Astrocyte of the cerebellum (primary cell): ENCODE measurements around the gene TLR10.
A peak's percentile ranks its signal among the peaks of the same experiment; 100 is the strongest.
"Not testable (repeated sequence)": the region's sequence is repeated elsewhere in the genome, so short reads cannot be mapped to it uniquely, and the experiment has no call there.

ENCODE experiments used
- DNase-seq: peaks from one replicate; pipeline ENCODE4 v3.0.0-alpha.2; 2011; ENCODE audit warnings: low read depth
- H3K4me3 ChIP-seq: 2 replicates; pipeline ENCODE4 v1.5.1; 2011; ENCODE audit warnings: mild to moderate bottlenecking, low read depth, low read length, moderate library complexity
- in situ Hi-C: cut with HindIII; loops from 2 replicates; pipeline ENCODE4 v1.10.0; 2017; ENCODE audit warnings: low sequenced_read_pairs
- TF ChIP-seq, protein P1 (sequence below): IDR thresholded peaks from 2 replicates; pipeline ENCODE4 v1.5.1; 2012; ENCODE audit warnings: low read length, low read depth, moderate library complexity, mild to moderate bottlenecking; ENCODE audit errors: missing control alignments

The TLR10 gene

DNA sequence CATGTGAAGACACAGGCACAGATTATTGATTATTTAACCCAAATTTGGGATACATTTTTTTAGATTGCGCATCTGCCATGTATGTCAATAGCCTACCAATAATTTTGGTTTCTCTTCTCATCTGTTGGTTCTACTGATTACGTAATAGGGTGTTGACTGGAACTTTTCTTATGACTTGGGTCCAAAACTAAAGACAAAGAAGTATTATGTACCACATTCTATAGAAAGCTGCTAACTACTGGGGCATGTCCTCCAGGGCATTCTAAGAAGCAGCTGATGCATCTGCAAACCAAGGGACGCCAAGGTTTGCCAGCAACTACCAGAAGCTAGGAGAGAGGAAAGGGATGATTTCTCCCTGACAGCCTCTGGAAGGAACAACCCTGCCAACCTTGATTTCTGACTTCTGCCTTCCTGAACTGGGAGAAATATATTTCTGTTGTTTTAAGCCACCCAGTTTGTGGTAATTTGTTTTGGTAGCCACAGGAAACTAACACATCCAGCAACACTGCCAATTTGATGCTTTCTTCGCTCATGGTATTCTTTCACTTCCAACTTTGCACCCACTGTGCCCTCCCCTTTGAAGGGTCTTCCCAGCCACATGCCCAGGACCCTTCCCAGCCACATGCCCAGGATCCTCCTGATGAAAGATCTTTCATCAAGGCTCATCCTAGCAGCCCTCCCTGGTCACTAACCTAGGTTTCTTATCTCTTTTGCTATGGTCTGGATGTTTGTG, 37.7 kb upstream of the TLR10 start:
- DNase-seq = no peak
- in situ Hi-C loops = no loop called here

DNA sequence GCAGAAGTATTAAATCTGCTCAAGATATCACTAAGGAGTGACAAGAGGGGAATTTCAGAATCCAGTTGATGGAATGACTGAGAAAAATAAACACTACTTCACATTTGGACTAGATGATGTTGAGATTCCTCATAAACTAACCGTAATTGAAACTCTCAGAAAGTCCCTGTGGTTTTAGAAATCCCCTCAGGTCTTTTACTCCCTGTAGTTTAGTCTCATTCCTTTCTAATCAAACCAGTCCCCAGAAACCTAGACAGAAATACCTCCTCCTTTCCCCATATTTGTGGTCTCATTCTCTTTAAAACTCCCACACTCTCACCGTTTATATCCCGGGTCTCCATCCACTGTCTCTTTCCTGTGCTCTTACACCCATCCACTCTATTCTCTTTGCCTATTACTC, 36.8 kb upstream of the TLR10 start:
- in situ Hi-C loops = no loop called here
- TF ChIP-seq, protein P1, sequence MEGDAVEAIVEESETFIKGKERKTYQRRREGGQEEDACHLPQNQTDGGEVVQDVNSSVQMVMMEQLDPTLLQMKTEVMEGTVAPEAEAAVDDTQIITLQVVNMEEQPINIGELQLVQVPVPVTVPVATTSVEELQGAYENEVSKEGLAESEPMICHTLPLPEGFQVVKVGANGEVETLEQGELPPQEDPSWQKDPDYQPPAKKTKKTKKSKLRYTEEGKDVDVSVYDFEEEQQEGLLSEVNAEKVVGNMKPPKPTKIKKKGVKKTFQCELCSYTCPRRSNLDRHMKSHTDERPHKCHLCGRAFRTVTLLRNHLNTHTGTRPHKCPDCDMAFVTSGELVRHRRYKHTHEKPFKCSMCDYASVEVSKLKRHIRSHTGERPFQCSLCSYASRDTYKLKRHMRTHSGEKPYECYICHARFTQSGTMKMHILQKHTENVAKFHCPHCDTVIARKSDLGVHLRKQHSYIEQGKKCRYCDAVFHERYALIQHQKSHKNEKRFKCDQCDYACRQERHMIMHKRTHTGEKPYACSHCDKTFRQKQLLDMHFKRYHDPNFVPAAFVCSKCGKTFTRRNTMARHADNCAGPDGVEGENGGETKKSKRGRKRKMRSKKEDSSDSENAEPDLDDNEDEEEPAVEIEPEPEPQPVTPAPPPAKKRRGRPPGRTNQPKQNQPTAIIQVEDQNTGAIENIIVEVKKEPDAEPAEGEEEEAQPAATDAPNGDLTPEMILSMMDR = no peak
- peak; percentile 52 for DNase-seq
- H3K4me3 ChIP-seq = no peak overlapping the region

More for the DNA sequence above, 37.7 kb upstream of the TLR10 start:
- no peak overlapping the region for H3K4me3 ChIP-seq
- TF ChIP-seq, protein P1 = no peak

DNA sequence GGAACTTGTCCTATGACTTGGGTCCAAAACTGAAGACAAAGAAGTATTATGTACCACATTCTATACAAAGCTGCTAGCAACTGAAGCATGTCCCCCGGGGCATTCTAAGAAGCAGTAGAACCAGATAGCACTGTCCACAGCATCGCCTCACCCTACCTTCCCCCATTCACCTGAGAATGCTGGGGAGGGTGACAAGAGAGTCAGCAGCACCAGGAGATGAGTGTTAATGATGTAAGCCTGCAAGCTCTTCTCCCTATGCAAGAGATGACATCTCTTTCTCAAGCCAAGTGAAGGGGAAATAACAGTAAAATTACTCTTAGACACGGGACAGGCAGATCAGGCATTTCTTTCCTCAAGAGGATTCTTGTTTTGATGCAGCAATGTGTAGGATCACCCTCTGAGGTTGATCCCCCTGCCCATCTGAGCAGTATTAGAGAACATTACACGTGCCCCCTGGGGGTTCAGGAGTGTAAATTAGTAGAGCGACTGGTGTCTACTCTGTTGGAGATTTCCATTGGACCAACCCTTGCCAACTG, 35.7 kb upstream of the TLR10 start:
- DNase-seq = no peak
- TF ChIP-seq, protein P1 = no peak
- in situ Hi-C loops = no loop called here
- H3K4me3 ChIP-seq = no peak overlapping the region

DNA sequence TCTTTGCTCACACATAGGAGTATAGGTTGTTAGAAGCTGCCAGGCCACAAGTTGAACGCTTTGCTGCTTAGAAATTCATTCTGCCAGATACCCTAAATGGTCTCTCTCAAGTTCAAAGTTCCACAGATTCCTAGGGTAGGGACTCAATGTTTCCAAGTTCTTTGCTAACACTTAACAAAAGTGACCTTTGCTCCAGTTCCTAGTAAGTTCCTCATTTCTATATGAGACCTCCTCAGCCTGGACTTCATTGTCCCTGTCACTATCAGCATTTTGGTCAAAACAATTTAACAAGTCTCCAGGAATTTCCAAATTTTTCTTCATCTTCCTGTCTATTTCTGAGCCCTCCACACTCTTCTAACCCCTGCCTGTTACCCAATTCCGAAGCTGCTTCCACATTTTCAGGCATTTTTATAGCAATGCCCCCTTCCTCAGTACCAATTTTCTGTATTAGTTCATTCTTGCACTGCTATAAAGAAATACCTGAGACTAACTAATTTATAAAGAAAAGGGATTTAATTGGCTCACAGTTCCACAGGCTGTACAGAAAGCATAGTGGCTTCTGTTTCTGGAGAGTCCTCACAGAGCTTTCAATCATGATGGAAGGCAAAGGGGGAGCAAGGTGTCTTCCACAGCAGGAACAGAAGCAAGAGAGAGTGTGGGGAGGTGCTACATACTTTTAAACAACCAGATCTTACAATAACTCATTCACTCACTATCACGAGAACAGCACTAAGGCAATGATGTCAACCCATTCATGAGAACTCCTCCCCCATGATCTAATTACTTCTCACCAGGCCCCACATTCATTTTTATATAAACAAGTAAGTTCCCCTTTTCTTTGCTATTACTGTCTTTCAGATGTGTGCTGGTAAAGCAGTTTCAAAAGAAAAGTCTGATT, 33.3 kb upstream of the TLR10 start:
- TF ChIP-seq, protein P1 = no peak
- no peak overlapping the region for H3K4me3 ChIP-seq
- in situ Hi-C loops = no loop called here
- no peak for DNase-seq

DNA sequence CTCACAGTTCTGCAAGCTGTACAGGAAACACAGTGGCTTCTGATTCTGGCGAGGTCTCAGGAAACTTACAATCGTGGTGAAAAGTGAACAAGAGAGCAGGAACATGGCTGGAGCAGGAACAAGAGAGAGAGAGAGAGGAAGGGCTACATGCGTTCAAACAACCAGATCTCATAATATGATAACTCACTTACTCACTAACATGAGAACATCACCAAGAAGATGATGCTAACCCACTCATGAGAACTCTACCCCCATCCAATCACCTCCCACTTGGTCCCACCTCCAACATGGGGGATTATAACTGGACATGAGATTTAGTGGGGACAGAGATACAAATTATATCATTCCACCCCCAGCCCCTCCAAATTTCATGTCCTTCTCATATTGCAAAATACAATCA, 31.6 kb upstream of the TLR10 start:
- TF ChIP-seq, protein P1 = no peak
- in situ Hi-C loops = no loop called here
- DNase-seq = no peak
- no peak overlapping the region for H3K4me3 ChIP-seq

DNA sequence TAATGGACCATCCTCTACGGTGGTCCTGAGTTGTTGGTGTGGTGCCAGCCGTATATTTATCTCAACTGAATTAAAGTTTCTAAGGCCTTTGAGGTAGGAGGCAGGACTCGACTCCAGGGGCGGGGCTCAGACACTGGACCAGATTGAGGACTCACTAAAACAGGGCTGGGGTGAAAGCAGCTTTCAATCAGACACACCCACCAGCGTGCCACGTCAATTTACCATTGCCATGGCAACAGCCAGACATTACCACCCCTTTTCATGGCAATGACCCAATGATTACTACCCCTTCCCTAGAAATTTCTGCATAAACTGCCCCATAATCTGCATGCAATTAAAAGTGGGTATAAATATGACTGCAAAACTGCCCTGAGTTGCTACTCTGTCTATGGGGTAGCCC, 28.5 kb upstream of the TLR10 start:
- no peak overlapping the region for H3K4me3 ChIP-seq
- TF ChIP-seq, protein P1 = no peak
- in situ Hi-C loops = no loop called here
- no peak for DNase-seq

DNA sequence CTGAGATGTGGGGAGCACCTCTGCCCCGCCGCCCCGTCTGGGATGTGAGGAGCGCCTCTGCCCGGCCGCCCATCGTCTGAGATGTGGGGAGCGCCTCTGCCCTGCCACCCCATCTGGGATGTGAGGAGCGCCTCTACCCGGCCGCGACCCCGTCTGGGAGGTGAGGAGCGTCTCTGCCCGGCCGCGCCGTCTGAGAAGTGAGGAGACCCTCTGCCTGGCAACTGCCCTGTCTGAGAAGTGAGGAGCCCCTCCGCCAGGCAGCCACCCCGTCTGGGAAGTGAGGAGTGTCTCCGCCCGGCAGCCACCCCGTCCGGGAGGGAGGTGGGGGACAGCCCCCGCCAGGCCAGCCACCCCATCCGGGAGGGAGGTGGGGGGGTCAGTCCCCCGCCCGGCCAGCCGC, 24.7 kb upstream of the TLR10 start:
- DNase-seq, in situ Hi-C loops, H3K4me3 ChIP-seq: not testable (repeated sequence)

DNA sequence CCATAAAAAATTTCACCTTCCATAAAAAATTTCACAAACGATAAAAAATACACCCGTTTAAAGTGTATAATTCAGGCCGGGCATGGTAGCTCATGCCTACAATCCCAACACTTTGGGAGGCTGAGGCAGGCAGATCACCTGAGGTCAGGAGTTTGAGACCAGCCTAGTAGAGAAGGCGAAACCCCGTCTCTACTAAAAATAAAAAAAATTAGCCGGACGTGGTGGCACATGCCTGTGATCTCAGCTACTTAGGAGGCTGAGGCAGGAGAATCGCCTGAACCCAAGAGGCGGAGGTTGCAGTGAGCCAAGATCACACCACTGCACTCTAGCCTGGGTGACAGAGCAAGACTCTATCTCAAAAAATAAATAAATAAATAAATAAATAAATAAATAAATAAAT, 23.5 kb upstream of the TLR10 start:
- H3K4me3 ChIP-seq, DNase-seq, in situ Hi-C loops: not testable (repeated sequence)
